Endodermal cell (in vitro differentiated cells): ENCODE results near the gene TBL1X. TPM values are rescaled to one million over a fixed set of nuclear protein-coding genes. Genes with fewer than 3 reads are reported as not detected.
"Not testable (repeated sequence)": the region's sequence is repeated elsewhere in the genome, so short reads cannot be mapped to it uniquely, and the experiment has no call there.

Experiments used
- DNase-seq: peaks from one replicate; pipeline ENCODE4 v3.0.0-alpha.2; 2017
- H3K27ac ChIP-seq: 2 replicates; pipeline ENCODE4 v1.5.1; 2013; ENCODE audit warnings: mild to moderate bottlenecking, low read depth, low read length, moderate library complexity
- H3K27me3 ChIP-seq: 2 replicates; pipeline ENCODE4 v1.6.1; 2013; ENCODE audit warnings: mild to moderate bottlenecking, low read length, moderate library complexity; ENCODE audit not compliant: insufficient read depth, control insufficient read depth, poor library complexity, severe bottlenecking
- H3K36me3 ChIP-seq: 2 replicates; pipeline ENCODE4 v1.7.0; 2013; ENCODE audit warnings: mild to moderate bottlenecking, low read length, moderate library complexity; ENCODE audit not compliant: control insufficient read depth, insufficient read depth
- H3K4me1 ChIP-seq: one replicate; pipeline ENCODE4 v1.7.0; 2013; ENCODE audit warnings: low read length; ENCODE audit not compliant: control insufficient read depth, insufficient read depth
- H3K4me3 ChIP-seq: 2 replicates; pipeline ENCODE4 v1.5.1; 2013; ENCODE audit warnings: mild to moderate bottlenecking, low read length, moderate library complexity
- H3K9ac ChIP-seq: 2 replicates; pipeline ENCODE4 v1.6.1; 2013; ENCODE audit warnings: mild to moderate bottlenecking, low read length, moderate library complexity; ENCODE audit not compliant: poor library complexity, severe bottlenecking; ENCODE audit errors: extremely low read depth
- H3K9me3 ChIP-seq: 2 replicates; pipeline ENCODE4 v1.6.1; 2013; ENCODE audit warnings: mild to moderate bottlenecking, low read length, moderate library complexity; ENCODE audit not compliant: control insufficient read depth
- H3K27ac Mint-ChIP-seq: 2 replicates; pipeline ENCODE4 v1.8.0; 2020; ENCODE audit warnings: mixed read lengths
- H3K27me3 Mint-ChIP-seq: 2 replicates; pipeline ENCODE4 v1.8.0; 2021; ENCODE audit warnings: mild to moderate bottlenecking, mixed read lengths; ENCODE audit not compliant: insufficient read depth
- H3K36me3 Mint-ChIP-seq: 2 replicates; pipeline ENCODE4 v1.8.0; 2020; ENCODE audit warnings: low read depth, mixed read lengths
- H3K4me1 Mint-ChIP-seq: 2 replicates; pipeline ENCODE4 v1.8.0; 2020; ENCODE audit warnings: mixed read lengths
- H3K4me3 Mint-ChIP-seq: 2 replicates; pipeline ENCODE4 v1.8.0; 2020; ENCODE audit warnings: mild to moderate bottlenecking, moderate library complexity, mixed read lengths
- H3K9me3 Mint-ChIP-seq: 2 replicates; pipeline ENCODE4 v1.8.0; 2020; ENCODE audit warnings: mild to moderate bottlenecking, mixed read lengths
- CTCF ChIP-seq: fragments of 200-600 bp; sonication (generic); conservative IDR thresholded peaks from 2 replicates; pipeline ENCODE4 v1.5.0; 2021; ENCODE audit warnings: antibody characterized with exemption, mild to moderate bottlenecking
- WGBS, 2 experiments: methylation state at CpG; one replicate each; pipeline versions ENCODE4 v1.1.5 to v1.1.7; 2013; ENCODE audit warnings: missing lambda C conversion rate in 2 of 2, mixed read lengths in 1 of 2; ENCODE audit not compliant: insufficient coverage in 1 of 2, insufficient read length in 1 of 2; 5-methylcytosine and 5-hydroxymethylcytosine counted together
- total RNA-seq, 2 donors: library from RNA; stranded (reverse); fragmentation: NEBNext Ultra II Directional in 1 of 2; extraction: Animal tissue kit (Norgen Biotek cat#: 25700) in 1 of 2; gene quantifications; 2 replicates in 1 of 2; 3 replicates in 1 of 2; pipeline ENCODE4 v1.2.1, GENCODE V29; 2021

The TBL1X gene
- total RNA-seq, 2 donors from 2014 or later, result 19.1 to 24.1 TPM

GRCh38 chrX:9447906-9448305 lies 17.0 kb upstream of the TBL1X start:
- Mint-ChIP-seq H3K9me3 (peaks cover 51% of the 10 kb centered on the region), H3K27me3 (peaks cover 51% of the 10 kb centered on the region), H3K4me1 (peaks cover 10% of the 10 kb centered on the region), H3K4me3 (no peak overlapping the region), H3K36me3 (no peaks in the 10 kb centered on the region), H3K27ac (no peak overlapping the region)
- Histone ChIP-seq H3K27ac (no peak overlapping the region), H3K4me1 (no peaks in the 10 kb centered on the region), H3K9me3 (no peaks in the 10 kb centered on the region), H3K36me3 (no peaks in the 10 kb centered on the region), H3K9ac (no peak overlapping the region), H3K4me3 (no peak overlapping the region), H3K27me3 (peaks cover 6% of the 10 kb centered on the region)
- no peak for TF ChIP-seq CTCF
- WGBS, 2 experiments, result 87 to 100% methylated on average over 1 of the region's 1 CpG
- DNase-seq, result no peak

GRCh38 chrX:9456250-9457074 lies 8.4 kb upstream of the TBL1X start:
- no peak overlapping the region for H3K27ac Mint-ChIP-seq
- peaks cover 50% of the 10 kb centered on the region for H3K9me3 Mint-ChIP-seq
- 94 to 100% methylated on average over 1 to 8 of the region's 8 CpGs for WGBS, 2 experiments
- no peak for TF ChIP-seq CTCF
- no peaks in the 10 kb centered on the region for H3K27me3 ChIP-seq
- H3K4me1 ChIP-seq, result no peaks in the 10 kb centered on the region
- H3K36me3 ChIP-seq, result no peaks in the 10 kb centered on the region
- no peak overlapping the region for H3K27ac ChIP-seq
- H3K4me1 Mint-ChIP-seq, result peaks cover 11% of the 10 kb centered on the region
- H3K9ac ChIP-seq, result no peak overlapping the region
- H3K36me3 Mint-ChIP-seq, result no peaks in the 10 kb centered on the region
- H3K9me3 ChIP-seq, result no peaks in the 10 kb centered on the region
- no peak overlapping the region for H3K4me3 Mint-ChIP-seq
- no peak for DNase-seq
- no peak overlapping the region for H3K4me3 ChIP-seq
- H3K27me3 Mint-ChIP-seq, result peaks cover 11% of the 10 kb centered on the region

GRCh38 chrX:9458034-9458433 lies 6.8 kb upstream of the TBL1X start:
- not testable (repeated sequence) for H3K9ac ChIP-seq, H3K9me3 ChIP-seq, H3K4me3 ChIP-seq, H3K27me3 ChIP-seq, H3K27ac ChIP-seq, H3K4me1 ChIP-seq, H3K4me3 Mint-ChIP-seq, DNase-seq, H3K27ac Mint-ChIP-seq, H3K36me3 ChIP-seq, H3K27me3 Mint-ChIP-seq, H3K36me3 Mint-ChIP-seq
- Mint-ChIP-seq H3K9me3 (peaks cover 54% of the 10 kb centered on the region), H3K4me1 (peaks cover 21% of the 10 kb centered on the region)
- WGBS, 2 experiments, result 83 to 96% methylated on average over 1 to 12 of the region's 12 CpGs
